SK-N-SH treated with all-trans-retinoic acid at 6 μM for 48 hours (cell line): Measurements from ENCODE around the gene ESM1.

Source experiments
- ATAC-seq: fragments of 200-7000 bp; cut with Tn5 transposase; 3 replicates; pipeline ENCODE4 v1.9.1; 2020; ENCODE audit warnings: mild to moderate bottlenecking, moderate library complexity
- ARNTL ChIP-seq: fragments of 450-650 bp; formaldehyde crosslinking; IDR thresholded peaks from 2 replicates; pipeline ENCODE4 v1.5.0; 2020; ENCODE audit warnings: low read depth, mild to moderate bottlenecking, moderate library complexity, borderline replicate concordance
- BACH2 ChIP-seq: fragments of 250-450 bp; sonication (Bioruptor Pico); IDR thresholded peaks from 2 replicates; pipeline ENCODE4 v1.9.0; 2021; ENCODE audit warnings: mild to moderate bottlenecking, borderline replicate concordance
- CSDC2 ChIP-seq: fragments of 250-450 bp; sonication (Bioruptor Pico); IDR thresholded peaks from 2 replicates; pipeline ENCODE4 v1.5.0; 2020; ENCODE audit warnings: mild to moderate bottlenecking, moderate library complexity
- ESRRG ChIP-seq: fragments of 250-450 bp; sonication (Bioruptor Pico); IDR thresholded peaks from 2 replicates; pipeline ENCODE4 v1.6.1; 2021; ENCODE audit warnings: mild to moderate bottlenecking
- ISL1 ChIP-seq: fragments of 250-450 bp; sonication (Bioruptor Pico); IDR thresholded peaks from 2 replicates; pipeline ENCODE4 v2.1.2; 2022; ENCODE audit warnings: mild to moderate bottlenecking, moderate library complexity
- OSR1 ChIP-seq: fragments of 250-450 bp; sonication (Bioruptor Pico); IDR thresholded peaks from 2 replicates; pipeline ENCODE4 v1.8.0; 2022; ENCODE audit warnings: moderate library complexity, mild to moderate bottlenecking, inconsistent platforms
- PPARA ChIP-seq: fragments of 250-450 bp; sonication (Bioruptor Pico); IDR thresholded peaks from 2 replicates; pipeline ENCODE4 v1.5.0; 2020; ENCODE audit warnings: mild to moderate bottlenecking, borderline replicate concordance
- RARB ChIP-seq: fragments of 250-450 bp; sonication (Bioruptor Pico); IDR thresholded peaks from 2 replicates; pipeline ENCODE4 v1.8.0; 2021; ENCODE audit warnings: mild to moderate bottlenecking, moderate library complexity
- SNAI2 ChIP-seq: fragments of 250-450 bp; sonication (Bioruptor Pico); IDR thresholded peaks from 2 replicates; pipeline ENCODE4 v1.5.0; 2020; ENCODE audit warnings: mild to moderate bottlenecking, moderate library complexity
- TCF4 ChIP-seq: fragments of 250-450 bp; sonication (Bioruptor Pico); IDR thresholded peaks from 2 replicates; pipeline ENCODE4 v1.8.0; 2021; ENCODE audit warnings: mild to moderate bottlenecking, moderate library complexity, borderline replicate concordance
- TOX ChIP-seq: fragments of 250-450 bp; sonication (Bioruptor Pico); IDR thresholded peaks from 2 replicates; pipeline ENCODE4 v1.8.0; 2021; ENCODE audit warnings: mild to moderate bottlenecking, moderate library complexity, borderline replicate concordance
- ZC3H10 ChIP-seq: fragments of 250-450 bp; sonication (Bioruptor Pico); IDR thresholded peaks from 2 replicates; pipeline ENCODE4 v1.5.1; 2021; ENCODE audit warnings: mild to moderate bottlenecking, moderate library complexity
- ZFP3 ChIP-seq: fragments of 250-450 bp; sonication (Bioruptor Pico); IDR thresholded peaks from 2 replicates; pipeline ENCODE4 v1.5.0; 2020; ENCODE audit warnings: mild to moderate bottlenecking, moderate library complexity
- ZFP30 ChIP-seq: fragments of 450-650 bp; formaldehyde crosslinking; IDR thresholded peaks from 2 replicates; pipeline ENCODE4 v1.5.0; 2022; ENCODE audit warnings: mild to moderate bottlenecking, moderate library complexity
- ZNF70 ChIP-seq: fragments of 450-650 bp; formaldehyde crosslinking; IDR thresholded peaks from 2 replicates; pipeline ENCODE4 v1.5.0; 2020; ENCODE audit warnings: mild to moderate bottlenecking, moderate library complexity
- ZNF8 ChIP-seq: fragments of 450-650 bp; formaldehyde crosslinking; IDR thresholded peaks from 2 replicates; pipeline ENCODE4 v1.5.0; 2020; ENCODE audit warnings: mild to moderate bottlenecking, moderate library complexity
- TF ChIP-seq, protein P1 (sequence below): fragments of 250-450 bp; sonication (Bioruptor Pico); IDR thresholded peaks from 2 replicates; pipeline ENCODE4 v1.8.0; 2021; ENCODE audit warnings: low read depth, mild to moderate bottlenecking, moderate library complexity, borderline replicate concordance
- TF ChIP-seq, protein P2 (sequence below): fragments of 250-450 bp; sonication (Bioruptor Pico); IDR thresholded peaks from 2 replicates; pipeline ENCODE4 v1.5.1; 2020; ENCODE audit warnings: low read depth, mild to moderate bottlenecking, moderate library complexity
- TF ChIP-seq, protein P3 (sequence below): fragments of 250-450 bp; sonication (Bioruptor Pico); IDR thresholded peaks from 2 replicates; pipeline ENCODE4 v1.5.1; 2021; ENCODE audit warnings: mild to moderate bottlenecking, moderate library complexity
- TF ChIP-seq, protein P4 (sequence below): fragments of 250-450 bp; sonication (Bioruptor Pico); IDR thresholded peaks from 2 replicates; pipeline ENCODE4 v1.8.0; 2020; ENCODE audit warnings: mild to moderate bottlenecking, moderate library complexity, borderline replicate concordance
- TF ChIP-seq, protein P5 (sequence below): fragments of 250-450 bp; sonication (Bioruptor Pico); IDR thresholded peaks from 2 replicates; pipeline ENCODE4 v1.5.0; 2020; ENCODE audit warnings: mild to moderate bottlenecking, moderate library complexity

The ESM1 gene

DNA sequence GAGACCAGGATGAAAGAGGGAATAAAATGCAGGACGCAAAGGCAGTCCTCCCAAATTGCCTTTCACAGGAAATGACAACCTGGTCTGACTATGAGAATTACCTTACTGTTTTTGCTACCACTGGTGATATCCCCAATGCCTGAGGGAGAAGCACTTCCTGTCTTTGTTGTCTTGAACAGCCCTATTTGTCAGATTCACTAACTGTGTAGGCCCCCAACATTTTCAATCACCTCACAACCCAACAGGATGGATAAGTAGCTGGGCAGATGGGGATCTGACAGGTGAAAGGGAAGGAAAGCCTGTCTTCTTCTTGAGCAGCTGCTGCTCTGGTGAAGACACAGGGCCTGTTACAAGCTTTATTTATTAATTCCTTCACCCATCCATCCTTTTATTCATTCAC, 9.7 kb downstream of the ESM1 start:
- TF ChIP-seq ESRRG (CRISPR knock-in tag) (no peak), CSDC2 (CRISPR knock-in tag) (no peak), TCF4 (CRISPR knock-in tag) (no peak), OSR1 (CRISPR knock-in tag) (no peak), ARNTL (CRISPR knock-in tag) (no peak), BACH2 (CRISPR knock-in tag) (no peak), ZNF70 (CRISPR knock-in tag) (no peak), ZFP30 (CRISPR knock-in tag) (no peak), ZNF8 (no peak), ISL1 (CRISPR knock-in tag) (no peak), TOX (no peak)
- TF ChIP-seq, protein P1, sequence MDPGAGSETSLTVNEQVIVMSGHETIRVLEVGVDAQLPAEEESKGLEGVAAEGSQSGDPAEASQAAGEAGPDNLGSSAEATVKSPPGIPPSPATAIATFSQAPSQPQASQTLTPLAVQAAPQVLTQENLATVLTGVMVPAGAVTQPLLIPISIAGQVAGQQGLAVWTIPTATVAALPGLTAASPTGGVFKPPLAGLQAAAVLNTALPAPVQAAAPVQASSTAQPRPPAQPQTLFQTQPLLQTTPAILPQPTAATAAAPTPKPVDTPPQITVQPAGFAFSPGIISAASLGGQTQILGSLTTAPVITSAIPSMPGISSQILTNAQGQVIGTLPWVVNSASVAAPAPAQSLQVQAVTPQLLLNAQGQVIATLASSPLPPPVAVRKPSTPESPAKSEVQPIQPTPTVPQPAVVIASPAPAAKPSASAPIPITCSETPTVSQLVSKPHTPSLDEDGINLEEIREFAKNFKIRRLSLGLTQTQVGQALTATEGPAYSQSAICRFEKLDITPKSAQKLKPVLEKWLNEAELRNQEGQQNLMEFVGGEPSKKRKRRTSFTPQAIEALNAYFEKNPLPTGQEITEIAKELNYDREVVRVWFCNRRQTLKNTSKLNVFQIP (CRISPR knock-in tag): no peak
- TF ChIP-seq, protein P2, sequence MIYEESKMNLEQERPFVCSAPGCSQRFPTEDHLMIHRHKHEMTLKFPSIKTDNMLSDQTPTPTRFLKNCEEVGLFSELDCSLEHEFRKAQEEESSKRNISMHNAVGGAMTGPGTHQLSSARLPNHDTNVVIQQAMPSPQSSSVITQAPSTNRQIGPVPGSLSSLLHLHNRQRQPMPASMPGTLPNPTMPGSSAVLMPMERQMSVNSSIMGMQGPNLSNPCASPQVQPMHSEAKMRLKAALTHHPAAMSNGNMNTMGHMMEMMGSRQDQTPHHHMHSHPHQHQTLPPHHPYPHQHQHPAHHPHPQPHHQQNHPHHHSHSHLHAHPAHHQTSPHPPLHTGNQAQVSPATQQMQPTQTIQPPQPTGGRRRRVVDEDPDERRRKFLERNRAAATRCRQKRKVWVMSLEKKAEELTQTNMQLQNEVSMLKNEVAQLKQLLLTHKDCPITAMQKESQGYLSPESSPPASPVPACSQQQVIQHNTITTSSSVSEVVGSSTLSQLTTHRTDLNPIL (CRISPR knock-in tag): no peak
- TF ChIP-seq, protein P3, sequence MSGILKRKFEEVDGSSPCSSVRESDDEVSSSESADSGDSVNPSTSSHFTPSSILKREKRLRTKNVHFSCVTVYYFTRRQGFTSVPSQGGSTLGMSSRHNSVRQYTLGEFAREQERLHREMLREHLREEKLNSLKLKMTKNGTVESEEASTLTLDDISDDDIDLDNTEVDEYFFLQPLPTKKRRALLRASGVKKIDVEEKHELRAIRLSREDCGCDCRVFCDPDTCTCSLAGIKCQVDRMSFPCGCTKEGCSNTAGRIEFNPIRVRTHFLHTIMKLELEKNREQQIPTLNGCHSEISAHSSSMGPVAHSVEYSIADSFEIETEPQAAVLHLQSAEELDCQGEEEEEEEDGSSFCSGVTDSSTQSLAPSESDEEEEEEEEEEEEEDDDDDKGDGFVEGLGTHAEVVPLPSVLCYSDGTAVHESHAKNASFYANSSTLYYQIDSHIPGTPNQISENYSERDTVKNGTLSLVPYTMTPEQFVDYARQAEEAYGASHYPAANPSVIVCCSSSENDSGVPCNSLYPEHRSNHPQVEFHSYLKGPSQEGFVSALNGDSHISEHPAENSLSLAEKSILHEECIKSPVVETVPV: no peak
- TF ChIP-seq, protein P4, sequence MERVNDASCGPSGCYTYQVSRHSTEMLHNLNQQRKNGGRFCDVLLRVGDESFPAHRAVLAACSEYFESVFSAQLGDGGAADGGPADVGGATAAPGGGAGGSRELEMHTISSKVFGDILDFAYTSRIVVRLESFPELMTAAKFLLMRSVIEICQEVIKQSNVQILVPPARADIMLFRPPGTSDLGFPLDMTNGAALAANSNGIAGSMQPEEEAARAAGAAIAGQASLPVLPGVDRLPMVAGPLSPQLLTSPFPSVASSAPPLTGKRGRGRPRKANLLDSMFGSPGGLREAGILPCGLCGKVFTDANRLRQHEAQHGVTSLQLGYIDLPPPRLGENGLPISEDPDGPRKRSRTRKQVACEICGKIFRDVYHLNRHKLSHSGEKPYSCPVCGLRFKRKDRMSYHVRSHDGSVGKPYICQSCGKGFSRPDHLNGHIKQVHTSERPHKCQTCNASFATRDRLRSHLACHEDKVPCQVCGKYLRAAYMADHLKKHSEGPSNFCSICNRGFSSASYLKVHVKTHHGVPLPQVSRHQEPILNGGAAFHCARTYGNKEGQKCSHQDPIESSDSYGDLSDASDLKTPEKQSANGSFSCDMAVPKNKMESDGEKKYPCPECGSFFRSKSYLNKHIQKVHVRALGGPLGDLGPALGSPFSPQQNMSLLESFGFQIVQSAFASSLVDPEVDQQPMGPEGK (CRISPR knock-in tag): no peak
- TF ChIP-seq, protein P5, sequence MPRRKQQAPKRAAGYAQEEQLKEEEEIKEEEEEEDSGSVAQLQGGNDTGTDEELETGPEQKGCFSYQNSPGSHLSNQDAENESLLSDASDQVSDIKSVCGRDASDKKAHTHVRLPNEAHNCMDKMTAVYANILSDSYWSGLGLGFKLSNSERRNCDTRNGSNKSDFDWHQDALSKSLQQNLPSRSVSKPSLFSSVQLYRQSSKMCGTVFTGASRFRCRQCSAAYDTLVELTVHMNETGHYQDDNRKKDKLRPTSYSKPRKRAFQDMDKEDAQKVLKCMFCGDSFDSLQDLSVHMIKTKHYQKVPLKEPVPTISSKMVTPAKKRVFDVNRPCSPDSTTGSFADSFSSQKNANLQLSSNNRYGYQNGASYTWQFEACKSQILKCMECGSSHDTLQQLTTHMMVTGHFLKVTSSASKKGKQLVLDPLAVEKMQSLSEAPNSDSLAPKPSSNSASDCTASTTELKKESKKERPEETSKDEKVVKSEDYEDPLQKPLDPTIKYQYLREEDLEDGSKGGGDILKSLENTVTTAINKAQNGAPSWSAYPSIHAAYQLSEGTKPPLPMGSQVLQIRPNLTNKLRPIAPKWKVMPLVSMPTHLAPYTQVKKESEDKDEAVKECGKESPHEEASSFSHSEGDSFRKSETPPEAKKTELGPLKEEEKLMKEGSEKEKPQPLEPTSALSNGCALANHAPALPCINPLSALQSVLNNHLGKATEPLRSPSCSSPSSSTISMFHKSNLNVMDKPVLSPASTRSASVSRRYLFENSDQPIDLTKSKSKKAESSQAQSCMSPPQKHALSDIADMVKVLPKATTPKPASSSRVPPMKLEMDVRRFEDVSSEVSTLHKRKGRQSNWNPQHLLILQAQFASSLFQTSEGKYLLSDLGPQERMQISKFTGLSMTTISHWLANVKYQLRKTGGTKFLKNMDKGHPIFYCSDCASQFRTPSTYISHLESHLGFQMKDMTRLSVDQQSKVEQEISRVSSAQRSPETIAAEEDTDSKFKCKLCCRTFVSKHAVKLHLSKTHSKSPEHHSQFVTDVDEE (CRISPR knock-in tag): no peak

DNA sequence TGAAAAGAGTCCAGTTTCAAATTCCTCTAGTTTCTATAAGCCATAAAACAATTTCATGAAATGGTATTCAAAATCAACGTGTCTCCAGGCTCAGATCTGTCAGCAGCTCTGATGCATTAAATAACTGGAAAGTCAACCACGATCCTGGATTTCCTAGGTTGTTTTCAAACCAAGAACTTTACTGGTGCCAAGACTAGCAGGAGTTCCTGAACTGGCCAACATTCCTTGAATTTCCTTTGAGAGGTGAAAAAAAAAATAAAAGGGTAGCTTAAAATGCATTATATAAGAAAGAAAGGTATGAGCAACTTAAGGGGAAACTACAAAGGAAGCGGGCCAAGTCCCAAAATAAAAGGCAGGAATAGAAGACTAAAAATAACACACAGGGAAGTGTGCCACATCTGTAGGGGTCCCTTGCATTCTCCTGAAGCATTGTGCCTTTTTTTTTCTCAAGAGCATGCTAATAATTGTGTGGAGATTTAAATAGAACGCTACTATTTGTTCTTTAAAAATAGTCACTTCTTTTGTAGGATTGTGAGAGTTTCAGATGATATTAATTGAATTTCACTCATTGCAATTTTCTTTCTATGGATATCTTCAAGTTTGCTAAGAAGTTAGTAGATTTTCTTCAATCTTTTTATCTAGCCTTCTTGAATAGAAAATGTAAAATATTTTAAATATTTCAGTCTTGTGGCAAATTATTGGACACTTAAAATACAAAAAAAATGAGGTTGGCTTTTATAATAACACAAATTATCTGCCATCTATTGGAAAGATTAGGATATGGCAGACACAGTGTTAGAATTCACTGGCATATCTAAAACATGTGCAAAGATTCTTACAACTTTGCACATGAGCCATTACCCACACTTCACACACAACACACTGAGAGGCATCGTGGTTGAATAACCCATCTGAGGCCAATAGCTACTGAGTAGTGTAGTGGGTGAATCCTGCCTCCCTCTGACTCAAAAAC, 15.3 kb downstream of the ESM1 start:
- no peak for ATAC-seq
- TF ChIP-seq, protein P1 (CRISPR knock-in tag): no peak
- TF ChIP-seq RARB (CRISPR knock-in tag): no peak
- no peak for TF ChIP-seq TOX
- TF ChIP-seq ZC3H10: no peak
- TF ChIP-seq, all 23 proteins: peak for 0

More for the DNA sequence above, 9.7 kb downstream of the ESM1 start:
- ATAC-seq: no peak

DNA sequence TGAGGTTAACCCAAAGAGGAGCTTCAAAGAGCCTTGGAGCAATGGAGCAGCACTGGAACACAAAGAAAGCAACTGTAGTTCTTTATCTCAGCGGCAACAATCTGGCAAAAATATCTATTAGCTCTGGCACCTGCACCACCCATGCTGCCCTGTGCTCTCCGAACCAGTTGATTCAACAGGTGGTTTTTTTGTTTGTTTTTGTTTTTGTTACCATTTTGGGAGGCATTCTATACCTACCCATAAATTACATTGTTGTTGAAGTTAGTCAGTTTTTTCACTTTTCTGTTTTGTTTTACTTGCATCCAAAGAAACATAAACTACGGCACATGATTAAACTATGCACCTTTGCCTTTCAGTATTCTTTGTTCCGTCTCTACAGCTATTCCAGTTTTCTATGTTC, 16.2 kb downstream of the ESM1 start:
- no peak for ATAC-seq

More for the DNA sequence above, 16.2 kb downstream of the ESM1 start:
- no peak for TF ChIP-seq ZFP3 (CRISPR knock-in tag)
- no peak for TF ChIP-seq SNAI2 (CRISPR knock-in tag)
- TF ChIP-seq BACH2 (CRISPR knock-in tag): no peak
- TF ChIP-seq, protein P2 (CRISPR knock-in tag): no peak
- TF ChIP-seq ZNF8: no peak
- TF ChIP-seq TOX: no peak
- TF ChIP-seq PPARA (CRISPR knock-in tag): no peak
- no peak for TF ChIP-seq ZNF70 (CRISPR knock-in tag)
- TF ChIP-seq, protein P1 (CRISPR knock-in tag): no peak
- TF ChIP-seq ESRRG (CRISPR knock-in tag): no peak
- TF ChIP-seq ZFP30 (CRISPR knock-in tag): no peak
- TF ChIP-seq ARNTL (CRISPR knock-in tag): no peak
- no peak for TF ChIP-seq OSR1 (CRISPR knock-in tag)
- no peak for TF ChIP-seq RARB (CRISPR knock-in tag)
